ENCODE measurements around the gene MXD4.

- TF ChIP-seq CTCF (conservative IDR thresholded peaks at IDR 0.05; ENCODE audit: low read depth in 2 of 2) = no peak
- TF ChIP-seq POLR2AphosphoS5 (IDR thresholded peaks at IDR 0.05; ENCODE audit: low read depth) = no peak
- no peak for TF ChIP-seq EZH2 (IDR thresholded peaks at IDR 0.05; ENCODE audit: low read depth, unreplicated experiment)
- TF ChIP-seq EZH2phosphoT487 (IDR thresholded peaks at IDR 0.05; ENCODE audit: unreplicated experiment) = no peak
- no peak for TF ChIP-seq STAT1 (IDR thresholded peaks at IDR 0.05; ENCODE audit: unreplicated experiment)
- TF ChIP-seq REST (IDR thresholded peaks at IDR 0.05; ENCODE audit: unreplicated experiment) = no peak
- TF ChIP-seq CREB1 (CRISPR knock-in tag; IDR thresholded peaks at IDR 0.05; ENCODE audit: low read depth) = no peak
- TF ChIP-seq ETS1 (IDR thresholded peaks at IDR 0.05) = no peak
- no peak for TF ChIP-seq JUNB (IDR thresholded peaks at IDR 0.05; ENCODE audit: unreplicated experiment)
- no peak for TF ChIP-seq ZNF114 (CRISPR knock-in tag; IDR thresholded peaks at IDR 0.05)
- no peak for TF ChIP-seq ZNF331 (CRISPR knock-in tag; IDR thresholded peaks at IDR 0.05; ENCODE audit: low read depth)
- TF ChIP-seq ZNF462 (CRISPR knock-in tag; IDR thresholded peaks at IDR 0.05) = no peak
- TF ChIP-seq NANOG (IDR thresholded peaks at IDR 0.05; ENCODE audit: borderline replicate concordance) = no peak
These were observed 45.0 kb upstream of the MXD4 start for GRCh38 chr4:2306773-2307410.
